AG09309 (cell line): ENCODE measurements around the gene LYPD8.
"Not testable (repeated sequence)": the region's sequence is repeated elsewhere in the genome, so short reads cannot be mapped to it uniquely, and the experiment has no call there.

ENCODE experiments used
- DNase-seq: peaks from one replicate; pipeline ENCODE4 v3.0.0-alpha.2; 2010; ENCODE audit warnings: low read depth
- H3K4me3 ChIP-seq: 2 replicates; pipeline ENCODE4 v1.5.1; 2011; ENCODE audit warnings: mild to moderate bottlenecking, low read depth, low read length, moderate library complexity; ENCODE audit not compliant: control insufficient read depth
- CTCF ChIP-seq: IDR thresholded peaks from 2 replicates; pipeline ENCODE4 v1.5.1; 2011; ENCODE audit warnings: mild to moderate bottlenecking, low read depth, low read length, inconsistent platforms; ENCODE audit not compliant: insufficient read depth, control insufficient read depth; ENCODE audit errors: missing control alignments

The LYPD8 gene

GRCh38 chr1:248793592-248793991 is 38.0 kb upstream of the LYPD8 start:
- TF ChIP-seq CTCF = no peak
- no peak for DNase-seq
- H3K4me3 ChIP-seq = no peak overlapping the region

- no peak for TF ChIP-seq CTCF
- DNase-seq = no peak
- no peak overlapping the region for H3K4me3 ChIP-seq
Measured at GRCh38 chr1:248792342-248792741, 36.8 kb upstream of the LYPD8 start.

- H3K4me3 ChIP-seq = no peak overlapping the region
- no peak for DNase-seq
Measured at GRCh38 chr1:248791010-248791409, 35.5 kb upstream of the LYPD8 start.

GRCh38 chr1:248790456-248790855 is 34.9 kb upstream of the LYPD8 start:
- DNase-seq = no peak

More at GRCh38 chr1:248791010-248791409, 35.5 kb upstream of the LYPD8 start:
- no peak for TF ChIP-seq CTCF

GRCh38 chr1:248789337-248789736 is 33.8 kb upstream of the LYPD8 start:
- H3K4me3 ChIP-seq, DNase-seq: not testable (repeated sequence)

More at GRCh38 chr1:248790456-248790855, 34.9 kb upstream of the LYPD8 start:
- no peak overlapping the region for H3K4me3 ChIP-seq
- TF ChIP-seq CTCF = no peak

- no peak for TF ChIP-seq CTCF
- DNase-seq = no peak
- no peak overlapping the region for H3K4me3 ChIP-seq
Measured at GRCh38 chr1:248788327-248788726, 32.8 kb upstream of the LYPD8 start.

GRCh38 chr1:248787430-248787829 is 31.9 kb upstream of the LYPD8 start:
- TF ChIP-seq CTCF = no peak

More at GRCh38 chr1:248787430-248787829, 31.9 kb upstream of the LYPD8 start:
- no peak overlapping the region for H3K4me3 ChIP-seq
- DNase-seq = no peak
